GM12891 (cell line): ENCODE data around the gene CFAP53.

Source experiments
- DNase-seq: peaks from one replicate; pipeline ENCODE4 v3.0.0; 2011; ENCODE audit warnings: low spot score; ENCODE audit not compliant: insufficient read length
- FAIRE-seq: peaks from 2 replicates; lab custom pipeline; 2011; peaks lifted over from hg19 to GRCh38; lab: Jason Lieb, UNC
- PAX5 ChIP-seq: IDR thresholded peaks from 2 replicates; pipeline ENCODE4 v1.6.1; 2011; ENCODE audit warnings: low read length, moderate library complexity, mild to moderate bottlenecking; ENCODE audit not compliant: insufficient read depth, severe bottlenecking
- POLR2A ChIP-seq: IDR thresholded peaks from 2 replicates; pipeline ENCODE4 v1.6.1; 2011; ENCODE audit warnings: low read depth, low read length, control low read depth
- POLR2AphosphoS5 ChIP-seq: IDR thresholded peaks from 2 replicates; pipeline ENCODE4 v1.6.1; 2011; ENCODE audit warnings: low read depth, low read length, control low read depth
- POU2F2 ChIP-seq: IDR thresholded peaks from 2 replicates; pipeline ENCODE4 v1.6.1; 2011; ENCODE audit warnings: low read depth, mild to moderate bottlenecking, control low read depth, low read length, moderate library complexity
- SPI1 ChIP-seq: IDR thresholded peaks from 2 replicates; pipeline ENCODE4 v1.6.1; 2011; ENCODE audit warnings: low read depth, low read length, control low read depth
- TAF1 ChIP-seq: IDR thresholded peaks from 2 replicates; pipeline ENCODE4 v1.6.1; 2011; ENCODE audit warnings: low read depth, low read length, control low read depth

Gene CFAP53

DNA sequence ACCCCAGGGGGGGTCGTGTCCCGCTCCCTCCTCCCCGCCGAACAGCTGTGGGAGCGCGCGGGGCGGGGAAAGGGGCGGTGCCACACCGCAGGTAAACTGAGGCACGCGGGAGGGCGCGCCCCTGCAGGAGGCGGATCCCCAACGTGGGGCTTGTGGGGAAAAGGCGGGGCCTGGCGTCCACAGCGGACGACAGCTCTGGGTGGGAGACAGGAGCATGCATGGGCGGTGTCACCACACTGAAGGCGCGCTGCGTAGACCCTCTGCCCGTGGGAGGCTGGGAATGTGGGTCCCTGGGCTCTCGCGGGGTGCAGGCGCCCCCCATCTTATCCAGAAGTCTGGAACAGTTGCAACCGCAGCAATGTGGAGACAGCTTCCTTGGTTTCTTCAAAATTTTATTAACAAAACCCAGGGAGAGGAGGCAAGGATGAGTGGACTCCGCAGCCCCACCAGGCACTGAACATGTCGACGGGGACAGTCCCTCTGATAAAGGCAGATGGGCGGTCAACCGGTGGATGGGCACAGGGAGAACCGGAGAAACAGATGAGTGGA, 15.8 kb upstream of the CFAP53 start:
- FAIRE-seq, result no peak
- TF ChIP-seq POLR2AphosphoS5 (no peak), POU2F2 (no peak), PAX5 (no peak), POLR2A (no peak), SPI1 (no peak), TAF1 (no peak)
- no peak for DNase-seq

DNA sequence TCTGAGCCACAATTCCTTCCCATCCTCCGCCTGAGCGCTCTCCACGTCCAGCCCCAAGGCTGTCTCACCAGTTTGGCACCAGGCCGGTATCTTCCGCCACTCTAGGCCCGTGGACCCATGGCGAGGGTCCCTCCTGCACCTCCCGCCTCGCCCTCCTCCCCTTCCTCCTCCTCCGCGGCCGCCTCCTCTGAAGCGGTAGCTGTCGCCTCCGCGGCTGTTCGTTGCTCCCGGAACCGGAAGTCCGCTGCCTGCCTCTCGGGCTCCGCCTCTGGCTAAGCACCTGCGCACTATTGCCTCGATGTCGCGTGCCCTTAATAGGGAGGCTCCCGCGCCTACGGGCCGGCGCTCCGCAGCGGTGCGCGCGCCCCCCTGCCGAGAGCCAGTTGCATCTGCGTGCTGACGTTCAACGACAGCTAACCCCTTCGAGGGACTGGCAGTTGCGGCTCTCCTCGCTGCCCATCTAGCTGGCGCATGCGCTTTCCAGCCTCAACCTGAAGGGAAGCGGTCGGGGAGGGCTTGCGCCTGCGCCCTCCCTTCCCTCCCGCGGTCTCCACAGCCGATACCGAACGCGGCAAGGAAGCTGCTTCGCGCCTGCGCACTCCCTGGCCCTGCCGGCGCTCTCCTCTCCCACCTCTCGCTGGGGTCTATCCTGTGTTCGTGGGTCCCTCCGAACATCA, 15.1 kb upstream of the CFAP53 start, which contains the start of gene MBD1:
TSS of gene MBD1 (minus strand) at position 229 of the 677 bp plus-strand sequence. CDS start 1,531 bp downstream, outside the sequence.
- peak; percentile 97 for DNase-seq
- TF ChIP-seq POU2F2 (peak; percentile 82), POLR2AphosphoS5 (peak; percentile 97), SPI1 (peak; percentile 39), POLR2A (peak; percentile 95), TAF1 (peak; percentile 85), PAX5 (peak; percentile 96)
- FAIRE-seq, result peak; percentile 100

DNA sequence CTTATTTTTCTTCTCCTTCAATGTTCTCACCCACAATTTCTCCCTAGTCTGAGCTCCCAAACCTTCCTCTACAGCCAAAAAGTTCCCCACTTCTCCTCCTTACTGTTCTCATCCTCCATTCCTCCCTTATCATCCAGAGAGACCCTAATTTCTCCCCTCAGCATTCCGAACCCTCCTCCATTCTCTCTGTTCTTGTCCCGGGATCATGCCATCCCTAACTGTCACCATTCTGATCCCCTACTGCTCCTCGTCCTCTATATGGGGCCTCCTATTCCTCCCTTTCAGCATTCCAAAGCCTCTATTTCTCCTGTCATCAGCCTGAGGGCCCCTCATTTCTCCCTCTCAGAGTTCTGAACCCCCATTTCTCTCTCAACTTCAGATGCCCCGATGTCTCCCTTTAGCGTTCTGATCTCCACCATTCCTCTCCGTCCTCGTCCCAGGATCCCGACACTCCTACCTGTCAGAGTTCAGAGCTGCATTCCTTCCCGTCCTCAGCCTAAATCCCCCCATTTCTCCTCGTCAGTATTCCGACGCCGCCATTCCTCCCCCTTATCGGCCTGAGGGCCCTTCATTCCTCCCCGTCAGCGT, 14.5 kb upstream of the CFAP53 start:
- no peak for TF ChIP-seq TAF1
- TF ChIP-seq POLR2A, result no peak
- TF ChIP-seq SPI1, result no peak
- TF ChIP-seq POLR2AphosphoS5, result no peak
- DNase-seq, result no peak
- FAIRE-seq, result no peak

DNA sequence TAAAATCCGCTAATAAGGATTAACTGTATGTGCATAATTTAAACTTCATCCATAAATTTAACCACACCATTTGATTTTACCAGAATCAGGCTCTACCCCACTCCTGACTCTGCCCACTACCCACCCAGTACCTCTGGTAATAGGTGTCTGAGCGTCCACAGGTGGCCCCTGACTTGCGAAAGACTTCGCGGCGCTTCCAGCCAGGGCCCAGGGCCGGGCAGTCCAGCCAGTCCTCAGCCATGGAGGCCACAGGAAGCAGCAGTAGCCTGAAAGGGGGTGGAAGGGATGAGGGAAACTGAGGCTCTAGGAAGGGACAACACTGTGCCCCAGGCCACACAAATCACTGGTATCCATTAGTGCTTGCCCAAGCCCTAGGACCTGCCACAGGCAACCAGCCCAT, 13.5 kb upstream of the CFAP53 start:
- no peak for FAIRE-seq
- no peak for TF ChIP-seq TAF1
- no peak for TF ChIP-seq POU2F2
- TF ChIP-seq PAX5, result no peak
- no peak for TF ChIP-seq SPI1
- TF ChIP-seq POLR2AphosphoS5, result no peak
- TF ChIP-seq POLR2A, result no peak
- no peak for DNase-seq

DNA sequence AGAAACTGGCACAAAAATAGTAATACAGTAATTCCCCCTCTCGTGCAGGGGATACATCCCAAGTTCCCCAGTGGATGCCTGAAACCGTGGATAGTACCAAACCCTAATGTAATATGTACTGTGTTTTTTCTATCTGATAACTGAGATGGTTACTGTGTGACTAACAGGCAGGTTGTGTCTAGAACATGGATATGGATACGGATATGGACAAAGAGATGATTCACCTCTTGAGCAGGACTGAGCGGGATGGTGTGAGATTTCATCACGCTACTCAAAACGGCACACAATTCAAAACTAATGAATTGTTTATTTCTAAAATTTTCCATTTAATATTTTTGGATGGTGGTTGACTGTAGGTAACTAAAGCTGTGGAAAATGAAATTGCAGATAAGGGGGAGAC, 11.6 kb upstream of the CFAP53 start:
- DNase-seq, result no peak
- FAIRE-seq, result no peak
- TF ChIP-seq PAX5, result no peak

DNA sequence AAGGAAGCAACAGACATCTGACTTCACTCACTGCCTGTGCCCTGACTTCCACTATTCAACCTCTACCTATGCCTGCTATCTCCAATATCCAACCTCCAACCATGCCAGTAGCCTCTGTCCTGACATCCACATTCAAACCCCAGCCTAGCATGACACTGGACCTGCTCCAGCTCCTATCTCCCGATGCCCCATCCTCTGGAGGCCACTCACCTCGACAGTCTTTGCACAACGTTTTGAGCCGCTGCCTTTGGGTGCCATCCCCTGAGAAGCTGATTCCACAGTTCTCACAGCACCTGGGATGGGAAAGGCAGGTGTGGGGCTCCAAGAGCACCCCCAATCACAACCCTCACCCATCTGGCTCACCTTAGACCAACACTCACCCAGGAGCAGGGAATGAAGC, 10.2 kb upstream of the CFAP53 start:
- FAIRE-seq (no peak), DNase-seq (no peak)
- TF ChIP-seq TAF1, result no peak
- TF ChIP-seq POU2F2, result no peak
- no peak for TF ChIP-seq POLR2A
- TF ChIP-seq SPI1, result no peak
- TF ChIP-seq POLR2AphosphoS5, result no peak
- no peak for TF ChIP-seq PAX5

DNA sequence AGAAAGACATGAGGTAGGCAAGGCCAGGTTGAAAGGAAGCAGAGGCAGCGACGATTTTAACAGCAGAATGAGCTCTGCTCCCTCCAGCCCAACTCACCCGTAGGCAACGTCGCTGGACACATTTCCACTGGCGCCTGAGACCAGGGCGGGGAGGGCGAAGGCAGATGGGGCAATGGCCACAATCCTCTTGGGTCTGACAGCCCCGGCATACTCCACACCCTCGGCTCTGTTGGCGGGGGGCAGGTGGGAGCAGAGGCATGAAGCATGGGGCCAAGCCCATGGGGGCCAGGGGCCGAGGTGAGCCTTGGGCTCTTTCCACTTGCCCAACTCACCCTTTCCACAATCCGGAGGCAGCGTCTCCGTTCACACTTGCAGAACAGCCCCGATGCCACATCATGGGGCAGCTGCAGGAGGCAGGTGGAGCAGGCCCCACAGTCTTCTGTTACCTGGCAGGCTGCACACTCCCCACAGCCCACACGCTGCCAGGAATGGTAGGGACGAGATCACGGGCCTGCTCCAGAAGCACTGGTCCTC, 9.3 kb upstream of the CFAP53 start:
- no peak for FAIRE-seq
- DNase-seq, result no peak
- TF ChIP-seq POU2F2, result no peak
- TF ChIP-seq SPI1, result no peak
- no peak for TF ChIP-seq TAF1
- TF ChIP-seq PAX5, result no peak
- TF ChIP-seq POLR2A, result no peak
- TF ChIP-seq POLR2AphosphoS5, result no peak

DNA sequence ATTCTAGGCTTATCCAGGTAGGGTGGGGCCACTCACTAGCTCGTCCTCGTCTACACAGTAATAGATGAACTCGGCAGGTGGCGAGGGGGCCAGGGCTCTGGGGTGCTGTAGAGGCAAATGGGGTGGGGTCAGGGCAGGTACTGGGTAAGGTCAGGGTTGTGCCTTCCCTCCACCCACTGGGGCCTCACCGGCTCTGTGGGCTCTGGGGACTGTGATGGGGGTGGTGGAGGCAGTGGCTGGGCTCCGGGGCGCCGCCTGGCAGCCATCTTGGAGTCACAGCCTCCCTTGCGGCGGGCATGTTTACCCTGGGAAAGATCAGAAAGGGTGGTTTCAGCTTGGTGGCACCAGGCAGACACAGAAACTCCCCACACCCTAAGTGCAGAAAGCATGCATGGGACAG, 8.6 kb upstream of the CFAP53 start:
- TF ChIP-seq PAX5, result no peak
- TF ChIP-seq TAF1, result no peak
- no peak for TF ChIP-seq POLR2AphosphoS5
- no peak for TF ChIP-seq SPI1
- TF ChIP-seq POU2F2, result no peak
- TF ChIP-seq POLR2A, result no peak
- DNase-seq (no peak), FAIRE-seq (no peak)

DNA sequence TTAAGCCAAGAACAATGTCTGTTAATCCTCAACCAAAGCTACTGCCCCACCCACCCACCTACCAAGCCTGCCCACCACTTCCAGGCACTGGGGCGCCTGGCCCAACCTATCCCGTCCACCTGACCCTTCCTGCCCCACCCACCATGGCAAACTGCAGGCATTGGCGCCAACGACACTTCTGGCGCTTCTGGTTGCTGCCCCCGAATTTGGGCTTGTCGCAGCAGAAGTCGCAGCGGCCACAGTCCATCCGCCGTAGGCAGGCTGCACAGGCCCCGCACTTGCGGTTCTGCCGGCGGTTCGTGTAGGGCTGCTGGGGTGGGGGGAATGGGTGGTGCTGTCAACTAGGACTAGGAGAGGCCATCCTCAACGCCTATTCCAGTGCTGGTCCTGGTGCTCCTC, 7.7 kb upstream of the CFAP53 start:
- FAIRE-seq, result no peak
- TF ChIP-seq SPI1, result no peak
- TF ChIP-seq TAF1, result no peak
- no peak for TF ChIP-seq POLR2A
- no peak for TF ChIP-seq PAX5
- TF ChIP-seq POU2F2, result no peak
- TF ChIP-seq POLR2AphosphoS5, result no peak
- DNase-seq, result no peak
